NCI-H187 treated with DMSO at 0.1 percent for 48 hours (cell line): ENCODE data around the gene MGRN1.

Experiments
- DNase-seq: peaks from one replicate; lab custom pipeline; 2025; lab: John Stamatoyannopoulos, UW

MGRN1 gene

GRCh38 chr16:4699046-4699556 is 74.5 kb downstream of the MGRN1 start:
- DNase-seq: no peak

GRCh38 chr16:4700380-4700996 is 75.9 kb downstream of the MGRN1 start:
- DNase-seq: no peak

DNA sequence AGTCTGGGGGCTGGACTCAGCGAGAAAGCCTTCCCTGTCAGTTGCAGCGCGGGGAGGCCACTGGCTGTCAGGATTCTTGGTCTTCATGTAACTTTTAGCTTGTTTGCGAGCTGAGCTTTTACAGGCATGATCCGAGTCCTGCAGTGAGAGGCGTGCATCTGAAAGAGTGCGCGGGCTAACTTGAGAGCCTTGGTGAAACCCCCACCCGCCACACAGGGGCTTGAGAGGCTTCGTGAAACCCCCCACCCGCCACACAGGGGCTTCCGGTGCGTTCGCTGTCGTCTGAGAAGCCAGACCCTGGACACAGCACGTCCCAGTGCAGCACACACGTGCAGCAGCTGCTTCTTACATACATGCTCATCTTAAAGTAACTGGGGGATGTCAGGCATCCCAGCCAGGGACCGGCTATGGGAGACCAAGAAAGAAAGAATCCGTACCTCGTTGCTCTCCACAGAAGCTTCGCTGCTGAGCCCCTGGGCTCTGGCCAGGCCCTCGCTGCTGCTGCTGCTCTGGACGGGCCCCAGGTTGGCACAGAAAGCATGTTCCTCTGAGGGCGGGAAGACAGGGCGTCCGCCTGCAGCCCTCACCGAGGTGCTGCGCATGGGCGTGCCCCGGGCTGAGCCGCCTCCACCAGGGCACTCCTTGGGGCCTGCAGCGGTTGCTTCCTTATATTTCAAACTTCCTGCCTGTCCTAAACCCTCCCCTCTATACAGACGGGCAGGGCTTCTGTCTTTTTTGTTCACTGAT is 76.5 kb downstream of the MGRN1 start:
- no peak for DNase-seq

- DNase-seq: no peak
Observed at GRCh38 chr16:4701791-4702465, 77.3 kb downstream of the MGRN1 start.

DNA sequence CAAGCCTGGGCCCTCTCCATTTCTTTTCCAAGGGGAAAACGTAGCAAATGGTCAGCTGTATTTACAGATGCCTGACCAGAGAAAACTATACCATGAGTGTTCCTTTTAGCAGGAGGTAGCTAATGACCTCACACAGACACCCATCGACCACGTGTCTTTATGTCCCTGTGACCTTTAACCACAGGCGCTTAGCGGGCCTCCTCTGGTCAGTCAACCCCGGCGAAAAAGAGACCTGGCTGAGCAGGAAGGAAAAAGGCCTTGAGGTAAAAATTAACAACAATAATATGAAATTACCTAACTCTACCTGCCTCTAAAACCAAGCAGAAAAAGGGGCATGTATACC is 77.8 kb downstream of the MGRN1 start:
- DNase-seq: no peak

GRCh38 chr16:4703906-4704305 is 79.3 kb downstream of the MGRN1 start:
- DNase-seq: no peak

- DNase-seq: no peak
Observed at GRCh38 chr16:4704491-4704890, 79.9 kb downstream of the MGRN1 start.

DNA sequence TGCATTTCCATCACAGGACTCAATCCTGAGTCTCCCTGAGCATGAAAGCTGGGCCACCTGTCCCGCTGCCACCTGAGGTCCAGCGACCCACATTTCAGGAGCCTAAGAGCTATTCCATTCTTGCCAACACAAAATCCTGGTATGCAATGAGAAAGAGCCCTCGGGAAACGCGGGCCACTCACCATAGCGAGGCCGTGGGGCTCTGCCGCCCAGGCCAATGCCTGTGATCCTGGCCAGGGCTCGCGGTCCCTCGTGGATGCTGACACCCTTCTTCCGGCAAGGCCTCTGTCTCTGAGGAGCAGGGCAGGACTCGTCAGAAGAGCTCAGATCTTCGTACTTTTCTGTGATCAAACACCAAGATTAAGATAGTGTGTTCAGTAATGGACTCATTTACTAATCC is 80.3 kb downstream of the MGRN1 start:
- no peak for DNase-seq

- DNase-seq: no peak
Observed at GRCh38 chr16:4706871-4707270, 82.2 kb downstream of the MGRN1 start.

DNA sequence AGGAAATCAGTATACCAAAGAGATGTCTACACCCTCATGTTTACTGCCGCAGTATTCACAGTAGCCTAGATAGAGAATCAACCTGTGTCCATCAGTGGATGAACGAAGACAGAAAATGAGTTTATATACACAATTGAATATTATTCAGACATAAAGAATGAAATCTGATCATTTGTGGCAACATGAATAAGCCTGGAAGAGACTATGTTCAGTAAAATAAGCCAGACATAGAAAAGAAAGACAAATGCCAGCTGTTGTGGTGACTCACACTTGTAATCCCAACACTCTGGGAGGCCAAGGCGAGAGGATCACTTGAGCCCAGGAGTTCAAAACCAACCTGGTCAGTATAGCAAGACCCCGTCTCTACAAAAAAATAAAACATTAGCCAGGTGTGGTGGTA is 84.9 kb downstream of the MGRN1 start:
- no peak for DNase-seq

DNA sequence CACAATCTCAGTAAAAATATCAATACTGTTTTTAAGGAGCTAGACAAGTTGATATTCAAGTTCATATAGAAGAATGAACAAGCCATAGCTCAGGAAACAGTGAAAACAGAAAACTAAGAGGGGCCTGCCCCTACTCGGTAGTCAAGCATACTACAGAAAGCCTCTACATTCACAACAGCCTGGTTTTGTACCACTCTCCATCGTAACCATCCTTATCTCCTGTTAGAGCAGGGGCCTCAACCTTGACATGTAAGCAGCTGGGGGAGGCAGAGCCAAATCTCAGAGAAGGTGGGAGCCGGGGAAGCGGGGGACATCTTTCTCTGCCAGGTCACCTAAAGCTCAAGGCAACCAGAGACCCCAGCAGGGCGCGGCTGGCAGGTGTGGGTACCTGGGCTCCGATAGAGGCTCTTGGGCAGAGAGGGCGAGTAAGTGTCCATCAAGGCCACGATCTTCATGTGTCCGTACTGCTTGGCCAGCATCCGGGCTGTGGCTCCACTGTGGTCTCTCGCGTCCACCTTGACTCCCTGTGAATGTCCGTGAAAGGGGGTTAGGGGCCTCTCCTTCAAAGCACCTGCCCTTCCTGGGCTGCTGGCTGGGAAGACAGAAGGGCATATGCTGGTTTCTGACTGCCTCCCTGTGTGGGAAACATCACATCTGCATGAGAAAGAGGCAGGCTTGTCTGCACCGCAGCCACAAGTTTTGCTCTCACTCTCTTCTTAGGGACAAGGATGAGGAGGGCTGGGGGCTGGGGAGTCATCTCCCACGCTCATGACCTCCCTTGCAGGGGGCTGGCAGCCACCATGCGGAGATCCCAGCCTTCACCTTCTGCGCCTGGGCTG is 89.3 kb downstream of the MGRN1 start:
- no peak for DNase-seq

DNA sequence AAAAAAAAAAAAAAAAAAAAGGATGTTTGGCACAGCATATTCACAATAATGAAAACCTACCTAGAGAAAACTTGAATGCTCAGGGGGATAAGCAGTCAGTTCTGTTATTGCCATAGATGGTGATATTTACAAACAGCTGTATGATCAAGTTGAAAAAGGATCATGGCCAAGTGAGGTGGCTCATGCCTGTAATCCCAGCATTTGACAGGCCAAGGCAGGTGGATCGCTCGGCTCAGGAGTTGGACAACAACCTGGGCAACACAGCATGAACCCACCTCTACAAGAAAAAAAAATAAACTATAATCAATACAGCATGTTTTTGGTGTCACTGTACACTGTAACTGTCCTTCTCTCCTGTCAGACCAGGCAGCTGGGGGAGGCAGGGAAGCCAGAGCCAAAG is 90.4 kb downstream of the MGRN1 start:
- no peak for DNase-seq

DNA sequence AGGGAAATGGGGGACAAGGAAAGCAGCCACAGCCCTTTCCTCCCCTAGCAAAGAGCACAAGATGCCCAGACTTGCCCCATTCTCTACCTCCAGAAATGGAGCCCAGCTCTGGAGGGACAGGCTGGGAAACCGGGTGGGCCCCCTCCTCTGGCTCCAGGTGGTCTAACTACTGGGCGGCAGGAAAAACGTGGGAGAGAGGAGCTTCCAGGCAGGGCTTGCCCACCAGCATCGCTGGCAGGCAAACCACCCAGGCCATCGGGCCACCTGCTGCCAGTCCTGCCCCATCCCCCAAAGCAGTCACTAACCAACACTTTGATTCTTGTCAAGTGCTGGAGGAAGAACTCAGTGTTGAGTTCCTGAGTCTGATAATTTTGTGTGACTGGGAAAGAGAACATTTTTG is 93.8 kb downstream of the MGRN1 start:
- no peak for DNase-seq

DNA sequence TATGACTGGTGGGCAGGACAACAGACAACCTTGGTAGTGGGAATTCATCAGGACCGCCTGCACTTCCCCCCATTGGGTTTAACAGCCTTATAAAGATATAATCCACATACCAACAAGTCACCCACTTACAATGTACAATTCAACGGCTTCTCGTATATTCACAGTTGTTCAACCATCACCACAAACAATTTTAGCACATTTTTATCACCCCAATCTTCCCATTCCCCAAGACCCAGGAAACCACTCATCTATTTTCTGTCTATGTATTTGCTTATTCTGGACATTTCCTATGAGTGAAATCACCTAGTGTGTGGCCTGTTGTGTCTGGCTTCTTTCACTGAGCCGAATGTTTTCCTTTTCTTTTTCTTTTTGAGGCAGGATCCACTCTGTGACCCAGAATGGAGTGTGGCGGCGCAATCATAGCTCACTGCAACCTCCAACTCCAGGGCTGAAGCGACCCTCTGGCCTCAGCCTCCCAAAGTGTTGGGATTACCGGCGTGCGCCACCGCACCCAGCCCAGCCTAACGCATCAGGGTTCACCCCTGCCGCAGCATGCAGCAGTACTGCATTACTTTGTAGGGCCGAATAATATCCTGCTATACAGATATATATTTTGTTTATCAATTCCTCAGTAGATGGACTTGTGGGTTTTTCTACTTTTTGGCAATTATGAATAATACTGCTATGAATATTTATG is 98.6 kb downstream of the MGRN1 start:
- no peak for DNase-seq

DNA sequence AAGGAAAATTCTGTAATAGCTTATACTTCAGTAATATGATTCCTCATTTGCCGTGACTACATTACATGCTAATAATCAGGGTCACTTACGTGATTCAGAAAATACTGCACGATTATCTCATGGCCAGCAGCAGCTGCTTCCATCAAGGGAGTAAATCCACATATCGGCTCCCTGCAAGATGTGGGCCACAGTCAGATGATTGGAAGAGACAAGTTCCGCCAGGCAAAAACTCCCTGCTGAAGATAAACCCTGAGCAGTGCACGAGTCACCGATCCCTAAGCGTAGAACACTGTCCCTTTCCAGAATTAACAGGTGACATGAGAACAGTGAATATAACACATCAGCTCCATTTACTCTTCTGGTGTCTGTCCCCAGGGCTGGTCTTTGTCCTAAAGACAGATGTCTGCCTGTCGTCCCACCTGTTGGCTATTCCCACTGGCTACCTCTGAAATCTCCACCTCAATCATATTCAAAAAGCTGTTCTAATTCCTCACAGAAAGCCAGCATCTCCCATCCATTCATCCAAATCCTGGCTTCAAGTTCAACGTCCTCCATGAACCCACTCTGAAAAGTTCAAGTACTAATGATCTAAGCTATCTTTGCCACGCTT is 100.1 kb downstream of the MGRN1 start:
- no peak for DNase-seq

DNA sequence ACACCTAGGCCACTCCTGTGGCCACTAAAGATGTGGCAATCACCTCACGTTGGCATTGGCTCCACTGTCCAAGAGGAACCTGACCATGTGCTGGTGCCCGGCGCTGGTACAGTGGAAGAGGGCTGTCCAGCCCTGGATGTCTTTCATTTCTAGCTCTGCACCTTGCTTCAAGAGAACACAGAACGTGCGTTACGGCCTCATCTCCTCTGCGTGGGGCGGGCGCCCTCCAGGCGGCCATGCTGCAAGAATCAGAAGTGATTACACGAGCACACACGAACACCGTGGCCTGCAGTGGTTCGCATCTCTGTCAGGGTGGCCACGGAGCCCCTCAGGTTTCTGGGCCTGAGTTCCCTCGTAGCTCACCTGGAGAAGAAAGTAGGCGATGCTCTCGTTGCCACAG is 102.0 kb downstream of the MGRN1 start:
- no peak for DNase-seq

DNA sequence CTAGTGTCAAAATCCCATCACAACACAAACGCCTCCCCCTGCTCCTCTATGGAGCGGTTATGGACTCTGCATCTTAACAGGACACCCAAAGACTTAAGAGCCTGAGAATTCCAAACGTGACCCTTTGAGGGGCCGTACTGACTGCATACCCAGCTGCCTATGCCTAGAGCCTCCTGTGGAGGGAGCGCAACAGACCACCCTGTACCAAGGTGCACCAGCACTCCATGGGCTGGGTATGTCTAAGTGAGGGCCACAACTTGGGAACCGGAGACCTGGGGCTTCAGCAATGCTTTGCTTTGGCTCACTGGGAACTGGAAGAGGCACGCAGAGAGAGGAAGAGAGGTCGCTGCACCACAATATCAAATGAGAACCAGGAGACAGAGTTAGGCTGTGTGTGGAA is 104.0 kb downstream of the MGRN1 start:
- DNase-seq: no peak

GRCh38 chr16:4729876-4730275 is 105.2 kb downstream of the MGRN1 start:
- DNase-seq: no peak

- DNase-seq: no peak
Observed at GRCh38 chr16:4733211-4733742, 108.7 kb downstream of the MGRN1 start.

- DNase-seq: no peak
Observed at GRCh38 chr16:4733747-4734062, 109.1 kb downstream of the MGRN1 start.

DNA sequence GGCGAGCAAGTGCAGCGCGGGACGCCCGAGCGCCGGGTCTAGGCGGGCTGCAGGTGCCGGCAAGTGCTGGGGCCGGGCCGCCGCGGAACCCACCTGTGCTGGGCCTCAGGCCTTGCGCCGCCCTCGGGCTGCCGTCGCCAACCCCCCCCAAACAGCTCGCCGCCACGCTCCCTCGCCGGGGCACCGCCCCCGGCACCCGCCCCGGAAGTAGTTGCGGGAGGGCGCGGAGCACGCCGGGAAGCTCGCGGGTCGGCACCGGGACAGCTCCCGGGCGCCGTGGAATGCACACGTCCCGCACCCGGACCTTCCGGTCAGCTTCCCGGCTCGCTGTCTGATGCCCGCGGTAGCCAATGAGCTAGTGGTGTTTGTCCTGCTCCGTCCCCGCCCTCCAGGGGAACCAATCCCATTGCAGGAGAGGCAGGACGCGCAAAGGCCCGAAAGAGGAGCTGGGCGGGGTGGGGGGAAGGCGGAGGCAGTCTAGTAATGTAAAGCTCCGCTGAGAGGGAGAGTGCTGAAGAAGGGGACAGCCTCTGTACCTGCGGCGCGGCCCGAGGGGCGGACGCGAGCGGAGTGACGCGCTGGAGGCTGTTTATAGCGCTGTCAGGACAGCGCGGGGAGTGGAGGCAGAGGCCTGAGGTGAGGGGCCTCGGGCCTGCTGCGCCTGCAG is 109.6 kb downstream of the MGRN1 start, which contains the start of the genes ANKS3 and DNAAF8:
ANKS3 (minus strand) TSS at position 209 of the 667 bp plus-strand sequence. CDS start 4,122 bp downstream, outside the sequence.
DNAAF8 (plus strand) TSS at position 475 of the 667 bp plus-strand sequence. CDS start 1,978 bp downstream, outside the sequence.
- peak; percentile 22 for DNase-seq
